ENCODE data around the gene POLR2M. TPM values are rescaled to one million over a fixed set of nuclear protein-coding genes. Genes with fewer than 3 reads are reported as not detected.

Gene POLR2M
- polyA plus RNA-seq, 3 donors = 14.4 to 29.4 (median 26.3) TPM

- Mint-ChIP-seq H3K36me3 (no peaks in the 10 kb centered on the region), H3K27me3 (ENCODE audit: low read depth in 3 of 3) (peaks cover 0 to 2% (median 0%) of the 10 kb centered on the region in 3 donors), H3K9me3 (no peaks in the 10 kb centered on the region), H3K4me3 (no peak overlapping the region), H3K27ac (no peak overlapping the region), H3K4me1 (no peaks in the 10 kb centered on the region)
- DNase-seq = no peak
- no peak for TF ChIP-seq CTCF (IDR thresholded peaks at IDR 0.05)
- no peak overlapping the region for H3K27ac ChIP-seq (ENCODE audit: low read depth in 1 of 2, low read length in 2 of 2)
- H3K9me3 ChIP-seq (replicated peaks in 1 of 2; ENCODE audit: control insufficient read depth in 1 of 2, insufficient read depth in 1 of 2, low read length in 2 of 2) = no peaks in the 10 kb centered on the region
- no peak overlapping the region for H3K4me2 ChIP-seq (replicated peaks; ENCODE audit: extremely low read depth, low read length, poor library complexity, severe bottlenecking)
- H2AFZ ChIP-seq (ENCODE audit: insufficient read depth, low read depth, low read length, poor library complexity, severe bottlenecking) = no peak overlapping the region
- H3K79me2 ChIP-seq (ENCODE audit: insufficient read depth, low read length) = no peaks in the 10 kb centered on the region
- H3K4me3 ChIP-seq (replicated peaks in 1 of 3; ENCODE audit: low read depth in 2 of 3, low read length in 3 of 3) = no peak overlapping the region
- H3K9ac ChIP-seq (ENCODE audit: insufficient read depth, low read length, poor library complexity, severe bottlenecking) = no peak overlapping the region
- H3K27me3 ChIP-seq (ENCODE audit: control insufficient read depth in 2 of 2, insufficient read depth in 2 of 2, low read length in 2 of 2) = no peaks in the 10 kb centered on the region
- H3K4me1 ChIP-seq (ENCODE audit: control insufficient read depth in 1 of 2, insufficient read depth in 2 of 2, low read length in 2 of 2) = no peaks in the 10 kb centered on the region
- WGBS (ENCODE audit: insufficient coverage) = 100% methylated on average over 2 of the region's 3 CpGs
- no peaks in the 10 kb centered on the region for H4K20me1 ChIP-seq (ENCODE audit: insufficient read depth, low read length)
- intact Hi-C loops (cut with micrococcal nuclease) = no loop called here
- no peaks in the 10 kb centered on the region for H3K36me3 ChIP-seq (replicated peaks in 1 of 2; ENCODE audit: control insufficient read depth in 1 of 2, insufficient read depth in 2 of 2, low read length in 2 of 2)
Observed at GRCh38 chr15:57756466-57756865, 50.0 kb downstream of the POLR2M start.

- TF ChIP-seq CTCF (IDR thresholded peaks at IDR 0.05) = no peak
- Mint-ChIP-seq H3K27me3 (ENCODE audit: low read depth in 3 of 3) (peaks cover 1 to 5% (median 2%) of the 10 kb centered on the region in 3 donors), H3K4me1 (no peaks in the 10 kb centered on the region), H3K4me3 (no peak overlapping the region), H3K9me3 (no peaks in the 10 kb centered on the region), H3K27ac (no peak overlapping the region), H3K36me3 (no peaks in the 10 kb centered on the region)
- H3K79me2 ChIP-seq (ENCODE audit: insufficient read depth, low read length) = no peaks in the 10 kb centered on the region
- intact Hi-C loops (cut with micrococcal nuclease) = no loop called here
- no peak overlapping the region for H3K4me2 ChIP-seq (replicated peaks; ENCODE audit: extremely low read depth, low read length, poor library complexity, severe bottlenecking)
- no peaks in the 10 kb centered on the region for H3K9me3 ChIP-seq (replicated peaks in 1 of 2; ENCODE audit: control insufficient read depth in 1 of 2, insufficient read depth in 1 of 2, low read length in 2 of 2)
- H3K36me3 ChIP-seq (replicated peaks in 1 of 2; ENCODE audit: control insufficient read depth in 1 of 2, insufficient read depth in 2 of 2, low read length in 2 of 2) = no peaks in the 10 kb centered on the region
- H3K27ac ChIP-seq (ENCODE audit: low read depth in 1 of 2, low read length in 2 of 2) = no peak overlapping the region
- DNase-seq = no peak
- H2AFZ ChIP-seq (ENCODE audit: insufficient read depth, low read depth, low read length, poor library complexity, severe bottlenecking) = no peak overlapping the region
- no peak overlapping the region for H3K9ac ChIP-seq (ENCODE audit: insufficient read depth, low read length, poor library complexity, severe bottlenecking)
- H3K27me3 ChIP-seq (ENCODE audit: control insufficient read depth in 2 of 2, insufficient read depth in 2 of 2, low read length in 2 of 2) = no peaks in the 10 kb centered on the region
- no peak overlapping the region for H3K4me3 ChIP-seq (replicated peaks in 1 of 3; ENCODE audit: low read depth in 2 of 3, low read length in 3 of 3)
- 93% methylated on average over 2 of the region's 3 CpGs for whole genome bisulfite sequencing (ENCODE audit: insufficient coverage)
- H4K20me1 ChIP-seq (ENCODE audit: insufficient read depth, low read length) = no peaks in the 10 kb centered on the region
- H3K4me1 ChIP-seq (ENCODE audit: control insufficient read depth in 1 of 2, insufficient read depth in 2 of 2, low read length in 2 of 2) = no peaks in the 10 kb centered on the region
Observed at GRCh38 chr15:57758560-57758959, 52.0 kb downstream of the POLR2M start.

Measured in CD14-positive monocyte (primary cell).